ENCODE measurements around the gene SLC26A8. TPM values are rescaled to one million over a fixed set of nuclear protein-coding genes. Genes with fewer than 3 reads are reported as not detected.
A peak's percentile ranks its signal among the peaks of the same experiment; 100 is the strongest.

Gene SLC26A8
- total RNA-seq, 6 experiments from 2014 or later = not detected

DNA sequence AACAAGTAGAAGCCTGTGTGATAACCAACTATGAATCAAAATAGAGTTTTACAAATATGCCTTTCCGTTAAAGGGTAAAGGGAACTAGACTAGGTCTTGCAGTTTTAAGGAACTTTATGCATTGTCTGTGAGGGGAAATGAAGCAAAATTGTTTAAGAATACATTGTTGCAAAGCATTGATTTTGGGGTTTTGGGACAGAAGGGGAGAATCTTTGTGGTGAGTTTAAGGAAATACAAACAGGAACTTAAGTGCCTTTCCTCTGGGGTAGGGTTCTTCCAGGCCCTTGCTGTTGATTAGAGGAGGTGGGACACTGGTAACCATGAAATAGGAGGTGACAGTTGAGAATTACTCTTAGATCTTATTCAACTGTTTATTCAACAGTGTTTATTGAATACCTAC, 7.8 kb upstream of the SLC26A8 start:
- TF ChIP-seq, protein P1, sequence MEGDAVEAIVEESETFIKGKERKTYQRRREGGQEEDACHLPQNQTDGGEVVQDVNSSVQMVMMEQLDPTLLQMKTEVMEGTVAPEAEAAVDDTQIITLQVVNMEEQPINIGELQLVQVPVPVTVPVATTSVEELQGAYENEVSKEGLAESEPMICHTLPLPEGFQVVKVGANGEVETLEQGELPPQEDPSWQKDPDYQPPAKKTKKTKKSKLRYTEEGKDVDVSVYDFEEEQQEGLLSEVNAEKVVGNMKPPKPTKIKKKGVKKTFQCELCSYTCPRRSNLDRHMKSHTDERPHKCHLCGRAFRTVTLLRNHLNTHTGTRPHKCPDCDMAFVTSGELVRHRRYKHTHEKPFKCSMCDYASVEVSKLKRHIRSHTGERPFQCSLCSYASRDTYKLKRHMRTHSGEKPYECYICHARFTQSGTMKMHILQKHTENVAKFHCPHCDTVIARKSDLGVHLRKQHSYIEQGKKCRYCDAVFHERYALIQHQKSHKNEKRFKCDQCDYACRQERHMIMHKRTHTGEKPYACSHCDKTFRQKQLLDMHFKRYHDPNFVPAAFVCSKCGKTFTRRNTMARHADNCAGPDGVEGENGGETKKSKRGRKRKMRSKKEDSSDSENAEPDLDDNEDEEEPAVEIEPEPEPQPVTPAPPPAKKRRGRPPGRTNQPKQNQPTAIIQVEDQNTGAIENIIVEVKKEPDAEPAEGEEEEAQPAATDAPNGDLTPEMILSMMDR (IDR thresholded peaks at IDR 0.05) = no peak
- H3K27me3 Mint-ChIP-seq (ENCODE audit: insufficient read depth) = peaks cover 2% of the 10 kb centered on the region; the same call in 1 of the 2 replicates
- peaks cover 10% of the 10 kb centered on the region for H3K36me3 Mint-ChIP-seq (ENCODE audit: low read depth)
- H3K4me1 Mint-ChIP-seq (ENCODE audit: low read depth) = peaks cover 50% of the 10 kb centered on the region
- H3K9me3 Mint-ChIP-seq = peaks cover 4% of the 10 kb centered on the region; the same call in 1 of the 2 replicates
- 0 out of 2 replicates have a peak overlapping the region, but pooled peaks have one; percentile 0 for H3K27ac Mint-ChIP-seq
- no peak for DNase-seq
- H3K4me3 Mint-ChIP-seq = no peak overlapping the region

DNA sequence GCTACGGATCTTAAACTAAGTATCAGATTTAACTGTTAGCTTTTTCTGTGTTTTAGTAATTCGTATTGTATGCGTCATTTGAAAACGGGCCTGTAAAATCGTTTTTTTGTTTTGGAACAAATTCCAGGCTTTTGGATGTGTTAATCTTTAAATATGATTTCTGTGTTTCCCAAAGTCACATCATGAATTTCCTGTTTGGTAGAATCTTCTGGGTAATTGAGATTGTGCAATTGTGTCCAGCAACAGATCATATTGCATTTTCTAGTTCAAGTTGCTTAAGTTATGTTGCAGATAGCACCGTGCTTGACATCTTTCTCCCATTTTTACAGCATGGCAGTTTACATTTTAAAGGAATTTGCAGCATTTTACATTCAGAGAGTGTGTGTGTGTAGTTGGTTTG, 5.0 kb upstream of the SLC26A8 start:
- Mint-ChIP-seq H3K27me3 (ENCODE audit: insufficient read depth) (peaks cover 2% of the 10 kb centered on the region; the same call in 1 of the 2 replicates), H3K36me3 (ENCODE audit: low read depth) (peaks cover 10% of the 10 kb centered on the region), H3K4me1 (ENCODE audit: low read depth) (peaks cover 64% of the 10 kb centered on the region), H3K27ac (peak overlapping the region; percentile 94), H3K9me3 (peaks cover 4% of the 10 kb centered on the region; the same call in 1 of the 2 replicates), H3K4me3 (peak overlapping the region; percentile 100)
- TF ChIP-seq, protein P1 (IDR thresholded peaks at IDR 0.05) = no peak
- DNase-seq = peak; percentile 53

DNA sequence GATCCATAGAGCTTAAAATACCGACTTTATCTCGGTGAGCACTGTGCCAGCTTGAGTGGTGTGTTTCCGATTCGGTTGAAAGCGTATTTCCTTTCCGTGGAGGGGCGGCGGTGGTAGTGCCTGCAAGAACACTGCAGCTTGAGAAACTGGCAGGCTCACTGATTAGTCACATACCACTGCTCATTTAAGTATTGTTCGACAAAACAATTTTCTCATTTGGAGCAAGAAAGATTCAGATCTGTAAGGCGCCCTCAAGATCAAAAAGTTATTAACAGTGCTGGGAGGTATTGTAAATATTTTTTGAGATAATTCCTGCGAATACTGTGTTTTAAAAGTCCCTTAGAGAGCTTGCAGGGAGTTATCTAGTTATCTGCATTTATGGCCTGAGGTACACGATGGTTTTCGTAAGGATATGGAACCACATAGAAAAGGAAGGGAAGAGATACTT, 4.5 kb upstream of the SLC26A8 start:
- H3K27ac Mint-ChIP-seq = peak overlapping the region; percentile 94

DNA sequence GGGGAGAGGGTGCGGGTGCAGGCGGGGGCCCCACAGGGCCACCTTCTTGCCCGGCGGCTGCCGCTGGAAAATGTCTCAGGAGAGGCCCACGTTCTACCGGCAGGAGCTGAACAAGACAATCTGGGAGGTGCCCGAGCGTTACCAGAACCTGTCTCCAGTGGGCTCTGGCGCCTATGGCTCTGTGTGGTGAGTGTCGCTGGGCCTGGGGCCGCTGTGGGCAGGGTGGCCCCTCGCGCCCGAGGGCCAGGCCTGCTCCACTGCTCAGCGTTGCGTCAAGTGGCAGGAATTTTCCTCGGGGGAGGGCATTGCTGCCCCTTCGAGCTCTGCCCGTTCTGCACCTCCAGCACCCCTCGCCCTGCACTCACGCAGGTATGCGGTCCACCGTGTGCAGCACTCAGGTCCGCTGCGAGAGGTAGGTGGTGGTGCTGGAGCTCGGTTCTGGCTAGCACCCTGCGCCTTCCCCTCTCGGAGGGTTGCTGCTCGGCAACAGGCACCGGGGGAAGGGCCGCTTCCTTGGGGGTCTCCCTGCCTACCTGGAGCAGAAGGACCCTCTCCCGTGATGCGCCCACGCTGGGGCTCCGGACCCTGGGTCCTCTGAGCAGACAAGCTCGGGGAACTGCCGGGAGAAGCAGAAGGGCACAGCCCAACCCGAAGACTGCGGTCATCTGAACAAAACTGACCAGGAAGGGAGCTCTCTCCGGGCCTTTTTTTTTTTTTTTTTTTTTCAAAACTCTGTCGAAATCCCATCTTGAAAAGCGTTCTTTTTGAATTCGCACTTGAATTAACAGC, 3.8 kb upstream of the SLC26A8 start:
- TF ChIP-seq, protein P1 (IDR thresholded peaks at IDR 0.05) = no peak
- DNase-seq = peak; percentile 4
- peaks cover 53% of the 10 kb centered on the region for H3K4me1 Mint-ChIP-seq (ENCODE audit: low read depth)
- H3K36me3 Mint-ChIP-seq (ENCODE audit: low read depth) = peaks cover 10% of the 10 kb centered on the region
- peaks cover 4% of the 10 kb centered on the region; the same call in 1 of the 2 replicates for H3K9me3 Mint-ChIP-seq
- peak overlapping the region; percentile 94 for H3K27ac Mint-ChIP-seq
- H3K4me3 Mint-ChIP-seq = peak overlapping the region; percentile 100
- peaks cover 2% of the 10 kb centered on the region for H3K27me3 Mint-ChIP-seq (ENCODE audit: insufficient read depth)

More for the DNA sequence above, 4.5 kb upstream of the SLC26A8 start:
- Mint-ChIP-seq H3K4me1 (ENCODE audit: low read depth) (peaks cover 59% of the 10 kb centered on the region), H3K27me3 (ENCODE audit: insufficient read depth) (peaks cover 2% of the 10 kb centered on the region), H3K36me3 (ENCODE audit: low read depth) (peaks cover 10% of the 10 kb centered on the region), H3K4me3 (peak overlapping the region; percentile 100), H3K9me3 (peaks cover 4% of the 10 kb centered on the region; the same call in 1 of the 2 replicates)
- TF ChIP-seq, protein P1 (IDR thresholded peaks at IDR 0.05) = no peak
- peak; percentile 66 for DNase-seq

DNA sequence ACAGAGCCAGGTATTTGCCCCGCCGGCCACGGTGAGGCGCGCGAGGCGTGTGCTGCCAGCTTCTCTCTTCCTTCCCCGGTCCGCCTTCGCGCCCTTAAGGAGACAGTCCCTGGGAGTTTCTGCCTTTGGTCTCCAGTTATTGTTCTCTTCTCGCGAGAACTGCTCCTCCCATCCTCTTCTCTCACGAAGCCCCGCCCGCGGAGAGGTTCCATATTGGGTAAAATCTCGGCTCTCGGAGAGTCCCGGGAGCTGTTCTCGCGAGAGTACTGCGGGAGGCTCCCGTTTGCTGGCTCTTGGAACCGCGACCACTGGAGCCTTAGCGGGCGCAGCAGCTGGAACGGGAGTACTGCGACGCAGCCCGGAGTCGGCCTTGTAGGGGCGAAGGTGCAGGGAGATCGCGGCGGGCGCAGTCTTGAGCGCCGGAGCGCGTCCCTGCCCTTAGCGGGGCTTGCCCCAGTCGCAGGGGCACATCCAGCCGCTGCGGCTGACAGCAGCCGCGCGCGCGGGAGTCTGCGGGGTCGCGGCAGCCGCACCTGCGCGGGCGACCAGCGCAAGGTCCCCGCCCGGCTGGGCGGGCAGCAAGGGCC, 3.2 kb upstream of the SLC26A8 start, which contains the start of gene MAPK14:
Gene MAPK14, plus strand, starts transcription at position 308 of the 587 bp plus-strand sequence. CDS start 350 bp downstream, outside the sequence.
- peaks cover 10% of the 10 kb centered on the region for H3K36me3 Mint-ChIP-seq (ENCODE audit: low read depth)
- TF ChIP-seq, protein P1 (IDR thresholded peaks at IDR 0.05) = peak; percentile 85
- peaks cover 46% of the 10 kb centered on the region for H3K4me1 Mint-ChIP-seq (ENCODE audit: low read depth)
- peak within 1 kb of the TSS; percentile 94 for H3K27ac Mint-ChIP-seq
- DNase-seq = peak; percentile 100
- H3K27me3 Mint-ChIP-seq (ENCODE audit: insufficient read depth) = peaks cover 2% of the 10 kb centered on the region
- peaks cover 4% of the 10 kb centered on the region; the same call in 1 of the 2 replicates for H3K9me3 Mint-ChIP-seq
- H3K4me3 Mint-ChIP-seq = peak within 1 kb of the TSS; percentile 100
